ENCODE measurements around the gene ENTR1. TPM values are rescaled to one million over a fixed set of nuclear protein-coding genes. Genes with fewer than 3 reads are reported as not detected.
A peak's percentile ranks its signal among the peaks of the same experiment; 100 is the strongest.

Gene ENTR1
- total and polyA plus RNA-seq, 2 of the 13 experiments (the other 11 are each of a cell fraction or from before 2014, with no cell fraction given) = 70.1 to 76.4 TPM

- Histone ChIP-seq H3K27me3 (ENCODE audit: control insufficient read depth in 1 of 2, insufficient read depth in 2 of 2, low read length in 2 of 2) (no peaks in the 10 kb centered on the region), H4K20me1 (ENCODE audit: insufficient read depth, low read length) (no peaks in the 10 kb centered on the region), H3K79me2 (ENCODE audit: insufficient read depth, low read length) (no peaks in the 10 kb centered on the region), H3K4me2 (ENCODE audit: low read depth, low read length) (peak overlapping the region; percentile 63), H3K36me3 (replicated peaks in 1 of 2; ENCODE audit: control insufficient read depth in 1 of 2, insufficient read depth in 2 of 2, low read length in 2 of 2) (no peaks in the 10 kb centered on the region), H2AFZ (ENCODE audit: low read length) (no peak overlapping the region), H3K9me3 (ENCODE audit: low read length) (no peaks in the 10 kb centered on the region), H3K27ac (ENCODE audit: extremely low read length, insufficient read depth, low read length) (no peak overlapping the region), H3K4me1 (ENCODE audit: insufficient read depth, low read length) (peaks cover 25% of the 10 kb centered on the region), H3K9ac (ENCODE audit: insufficient read depth, low read depth, low read length) (no peak overlapping the region), H3K4me3 (replicated peaks in 1 of 3; ENCODE audit: insufficient read depth in 1 of 3, low read depth in 2 of 3, low read length in 3 of 3) (no peak overlapping the region)
- in situ Hi-C loops (cut with HindIII; ENCODE audit: extremely low pct_ligation_motif_present, low pct_unique_long_range_greater_than_20kb) (no loop called here), intact Hi-C loops (cut with micrococcal nuclease; ENCODE audit: unreplicated experiment) (loop anchor here (2.0 kb wide), 1 partner anchor 18 kb away; no protein-coding TSS in a partner anchor)
- BruUV-seq (replicated peaks) = no TSS peak
- ChIA-PET CTCF (ENCODE audit: low intra/inter-chr PET ratio, low total read pairs) (interaction anchor here (2.1 kb wide), 1 partner anchor 16 kb away, joined by 13 read pairs; no protein-coding TSS in a partner anchor), POLR2A (interaction anchor here (0.6 to 2.8 kb wide), 16 partner anchors 8 to 1097 kb away, joined by 3 to 73 read pairs (median 4); partner anchors contain the start of genes CARD9, ENTR1, NSMF and PMPCA)
- no peak for DNase-seq (ENCODE audit: low spot score)
- FAIRE-seq = no peak
- 100% methylated on average over 2 of the region's 6 CpGs for WGBS (ENCODE audit: low lambda C conversion rate)
- ATAC-seq = no peak
- TF ChIP-seq PHF21A (CRISPR knock-in tag; IDR thresholded peaks at IDR 0.05) (no peak), REL (CRISPR knock-in tag; conservative IDR thresholded peaks at IDR 0.05) (no peak), CENPT (CRISPR knock-in tag; IDR thresholded peaks at IDR 0.05; ENCODE audit: low read depth) (no peak), GPBP1L1 (CRISPR knock-in tag; IDR thresholded peaks at IDR 0.05) (no peak), ATF5 (CRISPR knock-in tag; IDR thresholded peaks at IDR 0.05; ENCODE audit: low read depth) (no peak), ZBTB4 (CRISPR knock-in tag; IDR thresholded peaks at IDR 0.05; ENCODE audit: borderline replicate concordance) (no peak), HNRNPH1 (optimal IDR thresholded peaks at IDR 0.05; ENCODE audit: low read depth, low read length) (no peak), KDM5B (CRISPR knock-in tag; IDR thresholded peaks at IDR 0.05; ENCODE audit: borderline replicate concordance) (no peak), MTA1 (CRISPR knock-in tag; IDR thresholded peaks at IDR 0.05; ENCODE audit: borderline replicate concordance) (0 out of 2 replicates have a peak, but pooled peaks have one; percentile 0), ZNF124 (CRISPR knock-in tag; IDR thresholded peaks at IDR 0.05) (no peak), ZBTB39 (CRISPR knock-in tag; IDR thresholded peaks at IDR 0.05) (no peak), SRSF1 (optimal IDR thresholded peaks at IDR 0.05; ENCODE audit: low read depth, low read length) (no peak)
- TF ChIP-seq, protein P1, sequence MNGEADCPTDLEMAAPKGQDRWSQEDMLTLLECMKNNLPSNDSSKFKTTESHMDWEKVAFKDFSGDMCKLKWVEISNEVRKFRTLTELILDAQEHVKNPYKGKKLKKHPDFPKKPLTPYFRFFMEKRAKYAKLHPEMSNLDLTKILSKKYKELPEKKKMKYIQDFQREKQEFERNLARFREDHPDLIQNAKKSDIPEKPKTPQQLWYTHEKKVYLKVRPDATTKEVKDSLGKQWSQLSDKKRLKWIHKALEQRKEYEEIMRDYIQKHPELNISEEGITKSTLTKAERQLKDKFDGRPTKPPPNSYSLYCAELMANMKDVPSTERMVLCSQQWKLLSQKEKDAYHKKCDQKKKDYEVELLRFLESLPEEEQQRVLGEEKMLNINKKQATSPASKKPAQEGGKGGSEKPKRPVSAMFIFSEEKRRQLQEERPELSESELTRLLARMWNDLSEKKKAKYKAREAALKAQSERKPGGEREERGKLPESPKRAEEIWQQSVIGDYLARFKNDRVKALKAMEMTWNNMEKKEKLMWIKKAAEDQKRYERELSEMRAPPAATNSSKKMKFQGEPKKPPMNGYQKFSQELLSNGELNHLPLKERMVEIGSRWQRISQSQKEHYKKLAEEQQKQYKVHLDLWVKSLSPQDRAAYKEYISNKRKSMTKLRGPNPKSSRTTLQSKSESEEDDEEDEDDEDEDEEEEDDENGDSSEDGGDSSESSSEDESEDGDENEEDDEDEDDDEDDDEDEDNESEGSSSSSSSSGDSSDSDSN (CRISPR knock-in tag; IDR thresholded peaks at IDR 0.05) = no peak
Observed at GRCh38 chr9:136362450-136362784, 48.0 kb downstream of the ENTR1 start.

Data from HepG2 (cell line).